Skin epidermis (tissue), 12 donors: ENCODE data around the gene ZFP91.
A peak's percentile ranks its signal among the peaks of the same experiment; 100 is the strongest.

Experiments used
- H3K27ac ChIP-seq, 21 experiments: fragments of 200-600 bp; sonication (generic) in 11 of 21; one replicate each; pipeline ENCODE4 v1.5.0; 2020; ENCODE audit warnings: mild to moderate bottlenecking in 3 of 21, inconsistent platforms in 2 of 21, moderate library complexity in 2 of 21
- H3K4me3 ChIP-seq, 7 experiments: fragments of 200-600 bp; sonication (generic) in 2 of 7; one replicate each; pipeline ENCODE4 v1.5.0; 2020; ENCODE audit warnings: inconsistent platforms in 2 of 7, mild to moderate bottlenecking in 2 of 7, moderate library complexity in 1 of 7

The ZFP91 gene

GRCh38 chr11:58579192-58580129, 598 bp downstream of the ZFP91 start:
- H3K4me3 ChIP-seq: peak overlapping the region; percentile 93 to 100 (median 99)

GRCh38 chr11:58580311-58580710, 1.4 kb downstream of the ZFP91 start:
- peak overlapping the region in 16 of 21 experiments; percentile 98 to 100 (median 100) for H3K27ac ChIP-seq
- H3K4me3 ChIP-seq: peak overlapping the region; percentile 93 to 100 (median 99)

More at GRCh38 chr11:58579192-58580129, 598 bp downstream of the ZFP91 start:
- H3K27ac ChIP-seq: peak overlapping the region; percentile 98 to 100 (median 100)

GRCh38 chr11:58582437-58582836, 3.6 kb downstream of the ZFP91 start:
- no peak overlapping the region for H3K27ac ChIP-seq
- no peak overlapping the region for H3K4me3 ChIP-seq

- Histone ChIP-seq H3K27ac (no peak overlapping the region), H3K4me3 (no peak overlapping the region)
Measured at GRCh38 chr11:58586998-58587397, 8.1 kb downstream of the ZFP91 start.

- H3K4me3 ChIP-seq: no peak overlapping the region
- H3K27ac ChIP-seq: no peak overlapping the region
Measured at GRCh38 chr11:58591659-58592058, 12.8 kb downstream of the ZFP91 start.

- Histone ChIP-seq H3K4me3 (no peak overlapping the region), H3K27ac (no peak overlapping the region)
Measured at GRCh38 chr11:58592760-58593472, 14.1 kb downstream of the ZFP91 start.

GRCh38 chr11:58594826-58595225, 16.0 kb downstream of the ZFP91 start:
- Histone ChIP-seq H3K27ac (no peak overlapping the region), H3K4me3 (no peak overlapping the region)

GRCh38 chr11:58596621-58597020, 17.8 kb downstream of the ZFP91 start:
- H3K27ac ChIP-seq: no peak overlapping the region

GRCh38 chr11:58597486-58598144, 18.8 kb downstream of the ZFP91 start:
- H3K4me3 ChIP-seq: no peak overlapping the region

More at GRCh38 chr11:58596621-58597020, 17.8 kb downstream of the ZFP91 start:
- H3K4me3 ChIP-seq: no peak overlapping the region

GRCh38 chr11:58600510-58600909, 21.6 kb downstream of the ZFP91 start:
- Histone ChIP-seq H3K27ac (no peak overlapping the region), H3K4me3 (no peak overlapping the region)

More at GRCh38 chr11:58597486-58598144, 18.8 kb downstream of the ZFP91 start:
- H3K27ac ChIP-seq: no peak overlapping the region

- Histone ChIP-seq H3K27ac (no peak overlapping the region), H3K4me3 (no peak overlapping the region)
Measured at GRCh38 chr11:58606930-58607714, 28.3 kb downstream of the ZFP91 start.

- no peak overlapping the region for H3K4me3 ChIP-seq
- no peak overlapping the region for H3K27ac ChIP-seq
Measured at GRCh38 chr11:58608331-58608730, 29.5 kb downstream of the ZFP91 start.

- no peak overlapping the region for H3K27ac ChIP-seq
- no peak overlapping the region for H3K4me3 ChIP-seq
Measured at GRCh38 chr11:58609723-58610122, 30.9 kb downstream of the ZFP91 start.

GRCh38 chr11:58613228-58613627, 34.4 kb downstream of the ZFP91 start:
- Histone ChIP-seq H3K27ac (no peak overlapping the region), H3K4me3 (no peak overlapping the region)

GRCh38 chr11:58615559-58615958, 36.7 kb downstream of the ZFP91 start:
- peak overlapping the region in 3 of 21 experiments; percentile 26 to 50 (median 38) for H3K27ac ChIP-seq
- no peak overlapping the region for H3K4me3 ChIP-seq

GRCh38 chr11:58616594-58616993, 37.7 kb downstream of the ZFP91 start:
- Histone ChIP-seq H3K4me3 (no peak overlapping the region), H3K27ac (peak overlapping the region in 7 of 21 experiments; percentile 0 to 33 (median 26))

GRCh38 chr11:58617976-58618557, 39.2 kb downstream of the ZFP91 start:
- H3K27ac ChIP-seq: peak overlapping the region in 5 of 21 experiments; percentile 3 to 49 (median 16)

GRCh38 chr11:58621586-58622262, 42.9 kb downstream of the ZFP91 start:
- H3K4me3 ChIP-seq: no peak overlapping the region
- H3K27ac ChIP-seq: peak overlapping the region in 3 of 21 experiments; percentile 3 to 24 (median 6)

More at GRCh38 chr11:58617976-58618557, 39.2 kb downstream of the ZFP91 start:
- H3K4me3 ChIP-seq: no peak overlapping the region
